GM23338 (cell line): ENCODE results near the gene GIMAP1.

Experiments
- CREB1 ChIP-seq: fragments of 250-450 bp; sonication (Bioruptor Pico); IDR thresholded peaks from 2 replicates; pipeline ENCODE4 v1.5.0; 2020; ENCODE audit warnings: low read depth, mild to moderate bottlenecking, moderate library complexity
- EZH2 ChIP-seq: fragments of 200-600 bp; sonication (generic); IDR thresholded peaks from one replicate; pipeline ENCODE4 v1.8.0; 2017; ENCODE audit warnings: antibody characterized with exemption, mild to moderate bottlenecking, low read depth; ENCODE audit not compliant: unreplicated experiment
- POLR2AphosphoS5 ChIP-seq: IDR thresholded peaks from 2 replicates; pipeline ENCODE4 v1.6.1; 2016; ENCODE audit warnings: antibody characterized with exemption, low read depth
- TF ChIP-seq, protein P1 (sequence below): IDR thresholded peaks from one replicate; pipeline ENCODE4 v1.6.1; 2018; ENCODE audit warnings: antibody characterized with exemption; ENCODE audit not compliant: unreplicated experiment
- TF ChIP-seq, protein P2 (sequence below), 2 experiments: fragments of 200-600 bp in 1 of 2; sonication (generic) in 1 of 2; conservative IDR thresholded peaks; 2 replicates each; pipeline versions ENCODE4 v1.5.1 to v1.6.1; 2016 to 2017; ENCODE audit warnings: antibody characterized with exemption in 2 of 2, low read depth in 2 of 2, mild to moderate bottlenecking in 2 of 2, moderate library complexity in 1 of 2

DNA sequence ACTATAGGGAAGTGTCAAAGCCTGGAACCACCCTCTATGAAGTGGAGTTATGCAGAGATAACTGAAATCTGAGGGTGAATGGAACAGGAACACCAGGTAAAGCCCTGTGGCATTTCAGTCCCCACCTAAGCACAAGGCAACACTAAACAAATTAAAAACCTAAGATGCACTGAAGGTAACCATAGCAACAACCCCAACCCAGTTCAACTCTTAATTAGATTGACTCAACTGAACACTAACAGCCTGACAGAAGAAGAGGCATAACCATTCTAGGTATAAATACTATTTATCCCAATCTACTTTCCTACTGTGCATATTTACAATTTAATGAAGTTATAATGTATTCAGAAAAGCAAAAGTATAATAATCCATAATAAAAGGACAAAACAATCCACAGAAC lies 11.6 kb downstream of the GIMAP1 start:
- TF ChIP-seq CREB1 (CRISPR knock-in tag) (no peak), EZH2 (no peak), POLR2AphosphoS5 (no peak)
- TF ChIP-seq, protein P1, sequence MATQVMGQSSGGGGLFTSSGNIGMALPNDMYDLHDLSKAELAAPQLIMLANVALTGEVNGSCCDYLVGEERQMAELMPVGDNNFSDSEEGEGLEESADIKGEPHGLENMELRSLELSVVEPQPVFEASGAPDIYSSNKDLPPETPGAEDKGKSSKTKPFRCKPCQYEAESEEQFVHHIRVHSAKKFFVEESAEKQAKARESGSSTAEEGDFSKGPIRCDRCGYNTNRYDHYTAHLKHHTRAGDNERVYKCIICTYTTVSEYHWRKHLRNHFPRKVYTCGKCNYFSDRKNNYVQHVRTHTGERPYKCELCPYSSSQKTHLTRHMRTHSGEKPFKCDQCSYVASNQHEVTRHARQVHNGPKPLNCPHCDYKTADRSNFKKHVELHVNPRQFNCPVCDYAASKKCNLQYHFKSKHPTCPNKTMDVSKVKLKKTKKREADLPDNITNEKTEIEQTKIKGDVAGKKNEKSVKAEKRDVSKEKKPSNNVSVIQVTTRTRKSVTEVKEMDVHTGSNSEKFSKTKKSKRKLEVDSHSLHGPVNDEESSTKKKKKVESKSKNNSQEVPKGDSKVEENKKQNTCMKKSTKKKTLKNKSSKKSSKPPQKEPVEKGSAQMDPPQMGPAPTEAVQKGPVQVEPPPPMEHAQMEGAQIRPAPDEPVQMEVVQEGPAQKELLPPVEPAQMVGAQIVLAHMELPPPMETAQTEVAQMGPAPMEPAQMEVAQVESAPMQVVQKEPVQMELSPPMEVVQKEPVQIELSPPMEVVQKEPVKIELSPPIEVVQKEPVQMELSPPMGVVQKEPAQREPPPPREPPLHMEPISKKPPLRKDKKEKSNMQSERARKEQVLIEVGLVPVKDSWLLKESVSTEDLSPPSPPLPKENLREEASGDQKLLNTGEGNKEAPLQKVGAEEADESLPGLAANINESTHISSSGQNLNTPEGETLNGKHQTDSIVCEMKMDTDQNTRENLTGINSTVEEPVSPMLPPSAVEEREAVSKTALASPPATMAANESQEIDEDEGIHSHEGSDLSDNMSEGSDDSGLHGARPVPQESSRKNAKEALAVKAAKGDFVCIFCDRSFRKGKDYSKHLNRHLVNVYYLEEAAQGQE: no peak
- TF ChIP-seq, protein P2, sequence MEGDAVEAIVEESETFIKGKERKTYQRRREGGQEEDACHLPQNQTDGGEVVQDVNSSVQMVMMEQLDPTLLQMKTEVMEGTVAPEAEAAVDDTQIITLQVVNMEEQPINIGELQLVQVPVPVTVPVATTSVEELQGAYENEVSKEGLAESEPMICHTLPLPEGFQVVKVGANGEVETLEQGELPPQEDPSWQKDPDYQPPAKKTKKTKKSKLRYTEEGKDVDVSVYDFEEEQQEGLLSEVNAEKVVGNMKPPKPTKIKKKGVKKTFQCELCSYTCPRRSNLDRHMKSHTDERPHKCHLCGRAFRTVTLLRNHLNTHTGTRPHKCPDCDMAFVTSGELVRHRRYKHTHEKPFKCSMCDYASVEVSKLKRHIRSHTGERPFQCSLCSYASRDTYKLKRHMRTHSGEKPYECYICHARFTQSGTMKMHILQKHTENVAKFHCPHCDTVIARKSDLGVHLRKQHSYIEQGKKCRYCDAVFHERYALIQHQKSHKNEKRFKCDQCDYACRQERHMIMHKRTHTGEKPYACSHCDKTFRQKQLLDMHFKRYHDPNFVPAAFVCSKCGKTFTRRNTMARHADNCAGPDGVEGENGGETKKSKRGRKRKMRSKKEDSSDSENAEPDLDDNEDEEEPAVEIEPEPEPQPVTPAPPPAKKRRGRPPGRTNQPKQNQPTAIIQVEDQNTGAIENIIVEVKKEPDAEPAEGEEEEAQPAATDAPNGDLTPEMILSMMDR (conservative IDR thresholded peaks at IDR 0.05; ENCODE audit: low read depth in 2 of 2): no peak
